HG02870 (cell line): Measurements from ENCODE around the gene VAV2.

ENCODE experiments used
- ATAC-seq: cut with Tn5 transposase; IDR thresholded peaks from one replicate; pipeline ENCODE4 v1.9.1; 2021; ENCODE audit warnings: mild to moderate bottlenecking, moderate library complexity; ENCODE audit not compliant: unreplicated experiment

The VAV2 gene

GRCh38 chr9:133857639-133858038 is 134.5 kb downstream of the VAV2 start:
- no peak for ATAC-seq

DNA sequence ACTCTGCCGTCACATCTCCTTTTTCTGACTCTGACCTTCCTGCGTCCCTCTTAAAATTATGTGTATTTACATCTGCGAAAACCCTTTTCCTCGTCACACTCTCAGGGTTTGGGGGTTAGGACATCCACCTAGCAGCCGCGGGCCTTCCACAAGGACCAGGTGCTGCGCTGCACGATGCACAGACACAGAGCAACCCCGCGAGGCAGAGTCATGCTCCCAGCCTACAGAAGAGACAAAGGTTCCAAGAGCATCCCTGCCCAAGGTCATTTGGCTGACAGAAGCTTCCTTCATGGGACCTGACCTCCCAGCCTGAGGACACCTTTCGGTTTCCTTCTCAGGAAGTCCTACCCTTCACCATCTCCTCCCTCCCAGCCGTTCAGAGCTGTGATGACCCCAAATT is 135.3 kb downstream of the VAV2 start:
- ATAC-seq = no peak

GRCh38 chr9:133855802-133856521 is 136.2 kb downstream of the VAV2 start:
- no peak for ATAC-seq

DNA sequence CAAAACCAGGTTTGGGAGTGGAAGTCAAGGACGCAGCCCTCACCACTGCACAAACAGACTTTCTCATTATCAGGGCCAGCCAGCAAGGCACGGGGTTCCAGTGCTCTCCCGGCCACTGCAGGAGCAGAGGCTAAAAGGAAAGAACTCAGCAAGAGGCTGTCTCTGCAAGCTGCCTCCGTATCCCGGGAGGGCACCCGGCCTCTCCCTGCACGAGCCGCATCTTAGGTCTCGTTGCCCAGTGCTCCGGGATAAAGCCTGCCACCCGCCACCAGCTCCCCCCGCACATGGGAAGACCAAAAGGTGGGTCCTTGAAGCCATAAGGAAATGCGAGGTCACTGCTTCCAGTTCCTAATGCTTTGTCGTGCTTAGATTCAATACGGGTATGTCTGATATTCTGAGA is 136.8 kb downstream of the VAV2 start:
- no peak for ATAC-seq

GRCh38 chr9:133854765-133855164 is 137.4 kb downstream of the VAV2 start:
- no peak for ATAC-seq

DNA sequence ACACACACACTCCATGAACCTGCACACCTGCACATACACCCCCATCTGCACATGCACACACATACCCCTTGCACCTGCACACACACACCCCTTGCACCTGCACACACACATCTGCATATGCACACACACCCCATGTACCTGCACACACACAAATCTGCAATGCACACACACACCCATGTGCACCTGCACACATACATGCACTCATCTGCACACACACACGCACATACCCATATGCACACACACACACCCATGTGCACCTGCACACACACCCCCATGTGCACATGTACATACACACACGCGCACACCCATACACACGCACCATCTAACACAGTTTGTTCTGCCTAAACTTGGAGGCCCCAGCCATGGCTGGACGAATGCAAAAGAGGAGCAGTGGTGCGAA is 138.1 kb downstream of the VAV2 start:
- ATAC-seq = no peak

GRCh38 chr9:133853331-133853730 is 138.8 kb downstream of the VAV2 start:
- no peak for ATAC-seq

- no peak for ATAC-seq
These were observed 139.7 kb downstream of the VAV2 start for GRCh38 chr9:133852431-133852830.

GRCh38 chr9:133851693-133852092 is 140.4 kb downstream of the VAV2 start:
- no peak for ATAC-seq

GRCh38 chr9:133850937-133851336 is 141.2 kb downstream of the VAV2 start:
- ATAC-seq = no peak

DNA sequence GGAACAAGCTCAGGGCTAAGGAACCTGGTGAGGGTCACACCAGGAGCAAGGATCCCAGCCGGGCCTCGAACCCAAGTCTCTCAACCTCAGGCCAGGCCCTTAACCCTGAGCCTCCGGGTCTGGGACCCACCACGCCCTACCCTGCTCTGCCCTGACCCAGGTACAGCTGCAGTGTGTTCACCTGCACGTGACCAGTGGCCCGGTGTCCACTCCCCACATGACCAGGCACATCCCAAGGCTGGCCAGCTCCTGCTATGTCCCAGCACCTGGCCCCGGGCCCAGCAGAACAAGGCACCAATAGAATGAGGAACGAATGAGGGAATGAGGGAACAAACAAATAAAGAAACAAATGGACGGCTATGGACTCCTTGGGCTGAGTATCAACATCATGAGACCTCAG is 142.0 kb downstream of the VAV2 start:
- ATAC-seq = no peak

GRCh38 chr9:133849110-133849670 is 142.9 kb downstream of the VAV2 start:
- no peak for ATAC-seq

GRCh38 chr9:133848471-133849109 is 143.5 kb downstream of the VAV2 start:
- no peak for ATAC-seq

DNA sequence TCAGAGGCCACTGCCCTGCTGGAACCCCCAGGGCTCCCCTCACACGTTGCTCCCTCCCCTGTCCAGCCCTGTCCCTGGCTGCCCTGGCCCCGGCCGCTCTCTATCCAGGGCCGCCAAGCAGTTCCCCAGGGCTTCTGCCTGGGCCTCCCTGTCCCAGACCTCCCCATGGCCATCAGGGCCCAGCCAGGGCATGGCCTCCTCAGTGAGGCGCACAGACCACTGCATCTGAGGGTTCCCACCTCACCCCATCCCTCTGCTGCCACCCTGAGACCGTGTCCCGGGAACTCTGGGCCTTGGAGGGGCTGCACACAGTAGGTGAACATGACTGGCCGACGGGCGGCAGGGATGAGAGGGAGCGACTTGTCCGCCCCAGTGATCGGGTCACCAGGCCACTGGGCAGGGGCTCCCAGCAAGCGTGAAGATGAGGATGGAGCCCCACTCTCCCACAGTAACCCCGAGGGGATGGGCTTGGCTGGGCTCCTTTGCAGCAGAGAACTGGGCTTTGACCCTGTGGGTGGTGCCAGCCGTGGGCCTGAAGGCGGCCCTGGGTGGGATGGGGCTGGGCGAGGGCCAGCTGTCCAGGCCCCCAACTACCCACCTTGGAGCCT is 145.5 kb downstream of the VAV2 start:
- ATAC-seq = no peak

GRCh38 chr9:133845440-133845839 is 146.7 kb downstream of the VAV2 start:
- no peak for ATAC-seq

- no peak for ATAC-seq
These were observed 147.2 kb downstream of the VAV2 start for GRCh38 chr9:133844881-133845410.

DNA sequence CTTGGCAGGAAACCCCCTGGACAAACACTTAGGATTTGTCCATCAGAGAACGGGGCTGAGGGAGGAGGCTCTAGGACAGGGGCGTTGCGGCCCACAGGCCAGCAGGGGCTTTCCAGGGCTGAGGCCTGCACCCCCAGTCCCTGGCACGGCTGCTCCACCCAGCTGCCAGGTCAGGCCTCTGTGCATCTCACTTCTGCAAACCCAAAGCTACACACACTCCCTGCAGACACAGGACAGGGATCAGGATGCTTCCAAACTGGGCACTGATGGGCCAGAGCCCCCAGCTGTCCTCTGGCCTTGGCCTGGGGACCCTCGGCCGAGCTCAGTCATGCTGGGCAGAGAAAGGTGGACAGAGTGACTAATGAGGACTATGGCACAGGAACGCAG is 147.7 kb downstream of the VAV2 start:
- ATAC-seq = no peak

- ATAC-seq = no peak
These were observed 148.2 kb downstream of the VAV2 start for GRCh38 chr9:133843751-133844397.

GRCh38 chr9:133843250-133843649 is 148.9 kb downstream of the VAV2 start:
- ATAC-seq = no peak

- no peak for ATAC-seq
These were observed 149.3 kb downstream of the VAV2 start for GRCh38 chr9:133842721-133843227.

- ATAC-seq = no peak
These were observed 149.9 kb downstream of the VAV2 start for GRCh38 chr9:133842174-133842573.
